Endothelial cell of umbilical vein (primary cell): ENCODE data around the gene PHACTR2.

ENCODE experiments used
- CTCF ChIP-seq, 2 donors: IDR thresholded peaks; 1 replicate in 1 of 2; 2 replicates in 1 of 2; pipeline ENCODE4 v1.5.1; 2011; ENCODE audit warnings: low read length in 2 of 2, mild to moderate bottlenecking in 2 of 2, moderate library complexity in 2 of 2, control low read depth in 1 of 2, inconsistent platforms in 1 of 2, low read depth in 1 of 2; ENCODE audit not compliant: insufficient read depth in 1 of 2; ENCODE audit errors: extremely low read depth in 1 of 2
- EZH2 ChIP-seq: IDR thresholded peaks from 2 replicates; pipeline ENCODE4 v1.6.1; 2012; ENCODE audit warnings: borderline replicate concordance, low read depth, mild to moderate bottlenecking, moderate library complexity, low read length, inconsistent platforms; ENCODE audit not compliant: severe bottlenecking
- FOS ChIP-seq: IDR thresholded peaks from 2 replicates; pipeline ENCODE4 v1.6.1; 2011; ENCODE audit warnings: mild to moderate bottlenecking, low read length, moderate library complexity, borderline replicate concordance; ENCODE audit not compliant: insufficient read depth
- GATA2 ChIP-seq: IDR thresholded peaks from 2 replicates; pipeline ENCODE4 v1.7.0; 2011; ENCODE audit warnings: low read depth, mild to moderate bottlenecking, moderate library complexity, mixed read lengths, low read length; ENCODE audit not compliant: insufficient read length, insufficient read depth
- JUN ChIP-seq: IDR thresholded peaks from 2 replicates; pipeline ENCODE4 v1.6.1; 2011; ENCODE audit warnings: borderline replicate concordance, low read depth; ENCODE audit not compliant: insufficient read length, insufficient read depth
- MAX ChIP-seq: IDR thresholded peaks from 2 replicates; pipeline ENCODE4 v1.6.1; 2011; ENCODE audit not compliant: insufficient read depth, insufficient read length
- MYC ChIP-seq: IDR thresholded peaks from one replicate; pipeline ENCODE4 v1.6.1; 2011; ENCODE audit warnings: mild to moderate bottlenecking, low read depth, low read length
- POLR2A ChIP-seq: IDR thresholded peaks from 2 replicates; pipeline ENCODE4 v1.6.1; 2012; ENCODE audit warnings: low read depth, mild to moderate bottlenecking, control low read depth, low read length
- POLR2AphosphoS5 ChIP-seq: IDR thresholded peaks from 2 replicates; pipeline ENCODE4 v1.6.1; 2012; ENCODE audit warnings: low read depth, mild to moderate bottlenecking, control low read depth, low read length, moderate library complexity; ENCODE audit not compliant: insufficient read depth

- TF ChIP-seq EZH2 (no peak), JUN (no peak), CTCF (IDR thresholded peaks at IDR 0.05; ENCODE audit: extremely low read depth in 1 of 2, insufficient read depth in 1 of 2, low read depth in 1 of 2, low read length in 2 of 2) (no peak), POLR2A (no peak), POLR2AphosphoS5 (no peak), GATA2 (no peak), MYC (no peak), FOS (no peak), MAX (no peak)
These were observed 54.0 kb downstream of the PHACTR2 start for GRCh38 chr6:143731789-143732188.
